ENCODE measurements around the gene TRPM3.

GRCh38 chr9:70859694-70860093, 261.7 kb downstream of the TRPM3 start:
- TF ChIP-seq POLR2A (IDR thresholded peaks at IDR 0.05) (no peak), CTCF (IDR thresholded peaks at IDR 0.05 in 4 of 5, conservative IDR thresholded peaks at IDR 0.05 in 1 of 5) (no peak)

All from gastrocnemius medialis (tissue), 4 donors.